ENCODE data around the gene SMC4. TPM values are rescaled to one million over a fixed set of nuclear protein-coding genes. Genes with fewer than 3 reads are reported as not detected.

SMC4 gene
- total RNA-seq, 1 donor from 2014 or later, result 163 TPM

- intact Hi-C loops (cut with micrococcal nuclease), result no loop called here
- H3K27me3 Mint-ChIP-seq (ENCODE audit: insufficient read depth), result peaks cover 22% of the 10 kb centered on the region
- no peak for DNase-seq (ENCODE audit: low spot score)
- H3K4me1 Mint-ChIP-seq (ENCODE audit: low read depth), result no peaks in the 10 kb centered on the region
- H3K4me3 Mint-ChIP-seq, result no peak overlapping the region
- peaks cover 3% of the 10 kb centered on the region for H3K36me3 Mint-ChIP-seq (ENCODE audit: low read depth)
- H3K9me3 Mint-ChIP-seq, result peaks cover 5% of the 10 kb centered on the region
- H3K27ac Mint-ChIP-seq, result no peak overlapping the region
These were observed 55.5 kb downstream of the SMC4 start for GRCh38 chr3:160454995-160455394.

GRCh38 chr3:160455846-160456245 lies 56.4 kb downstream of the SMC4 start:
- intact Hi-C loops (cut with micrococcal nuclease), result no loop called here
- H3K27me3 Mint-ChIP-seq (ENCODE audit: insufficient read depth), result peaks cover 22% of the 10 kb centered on the region
- H3K4me1 Mint-ChIP-seq (ENCODE audit: low read depth), result no peaks in the 10 kb centered on the region
- no peak overlapping the region for H3K27ac Mint-ChIP-seq
- H3K9me3 Mint-ChIP-seq, result no peaks in the 10 kb centered on the region
- no peak for DNase-seq (ENCODE audit: low spot score)
- no peak overlapping the region for H3K4me3 Mint-ChIP-seq
- H3K36me3 Mint-ChIP-seq (ENCODE audit: low read depth), result no peaks in the 10 kb centered on the region

DNA sequence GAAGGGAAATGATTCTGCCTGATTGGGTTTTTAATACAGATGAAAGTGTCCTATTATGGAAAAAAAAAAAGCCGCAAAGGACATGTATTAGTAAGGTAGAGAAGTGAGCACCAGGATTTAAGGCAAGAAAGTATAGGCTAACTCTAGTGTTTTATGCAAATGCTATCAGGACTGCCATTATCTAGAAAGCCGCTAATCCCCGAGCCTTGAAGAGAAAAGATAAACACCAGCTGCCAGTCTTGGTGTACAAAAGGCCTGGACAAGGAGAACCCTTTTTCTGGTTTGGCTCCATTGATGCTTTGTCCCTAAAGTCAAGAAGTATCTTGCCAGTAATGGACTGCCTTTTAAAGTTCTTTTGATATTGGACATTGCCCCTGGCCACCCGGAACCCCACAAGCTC lies 58.7 kb downstream of the SMC4 start:
- intact Hi-C loops (cut with micrococcal nuclease), result no loop called here
- no peak for DNase-seq (ENCODE audit: low spot score)
- peaks cover 35% of the 10 kb centered on the region for H3K27me3 Mint-ChIP-seq (ENCODE audit: insufficient read depth)
- no peaks in the 10 kb centered on the region for H3K4me1 Mint-ChIP-seq (ENCODE audit: low read depth)
- no peaks in the 10 kb centered on the region for H3K36me3 Mint-ChIP-seq (ENCODE audit: low read depth)
- no peaks in the 10 kb centered on the region for H3K9me3 Mint-ChIP-seq
- no peak overlapping the region for H3K4me3 Mint-ChIP-seq
- H3K27ac Mint-ChIP-seq, result no peak overlapping the region

DNA sequence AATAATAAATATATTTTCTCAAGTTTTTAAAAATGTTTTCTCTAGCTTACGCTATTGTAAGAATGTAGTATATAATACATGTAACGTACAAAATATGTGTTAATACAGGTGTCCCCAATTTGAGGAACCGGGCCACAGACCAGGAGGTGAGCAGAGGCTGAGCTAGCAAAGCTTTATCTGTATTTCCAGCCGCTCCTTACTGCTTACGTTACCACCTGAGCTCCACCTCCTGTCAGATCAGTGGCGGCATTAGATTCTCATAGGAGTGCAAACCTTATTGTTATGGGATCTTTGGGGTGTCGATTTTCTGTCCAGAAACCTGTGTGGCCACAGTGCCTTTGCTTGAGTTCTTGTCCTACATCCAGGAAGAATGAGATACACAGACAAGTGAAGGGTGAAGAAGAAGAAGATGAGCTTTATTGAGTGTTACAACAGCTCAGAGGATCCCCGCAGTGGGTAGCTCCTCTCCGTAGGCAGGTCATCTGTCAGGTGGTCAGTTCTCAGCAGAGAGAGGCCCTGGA lies 60.1 kb downstream of the SMC4 start:
- H3K9me3 Mint-ChIP-seq, result no peaks in the 10 kb centered on the region
- H3K36me3 Mint-ChIP-seq (ENCODE audit: low read depth), result no peaks in the 10 kb centered on the region

GRCh38 chr3:160460033-160460432 lies 60.6 kb downstream of the SMC4 start:
- H3K36me3 Mint-ChIP-seq (ENCODE audit: low read depth), result no peaks in the 10 kb centered on the region
- H3K4me1 Mint-ChIP-seq (ENCODE audit: low read depth), result no peaks in the 10 kb centered on the region
- peaks cover 32% of the 10 kb centered on the region for H3K27me3 Mint-ChIP-seq (ENCODE audit: insufficient read depth)
- H3K4me3 Mint-ChIP-seq, result no peak overlapping the region
- H3K27ac Mint-ChIP-seq, result no peak overlapping the region
- intact Hi-C loops (cut with micrococcal nuclease), result no loop called here
- H3K9me3 Mint-ChIP-seq, result no peaks in the 10 kb centered on the region
- DNase-seq (ENCODE audit: low spot score), result no peak

More for the DNA sequence above, 60.1 kb downstream of the SMC4 start:
- Mint-ChIP-seq H3K27ac (no peak overlapping the region), H3K27me3 (ENCODE audit: insufficient read depth) (peaks cover 28% of the 10 kb centered on the region), H3K4me1 (ENCODE audit: low read depth) (no peaks in the 10 kb centered on the region), H3K4me3 (no peak overlapping the region)
- no peak for DNase-seq (ENCODE audit: low spot score)
- intact Hi-C loops (cut with micrococcal nuclease), result no loop called here

- intact Hi-C loops (cut with micrococcal nuclease), result no loop called here
- Mint-ChIP-seq H3K4me3 (no peak overlapping the region), H3K9me3 (peaks cover 7% of the 10 kb centered on the region), H3K36me3 (ENCODE audit: low read depth) (no peaks in the 10 kb centered on the region), H3K4me1 (ENCODE audit: low read depth) (no peaks in the 10 kb centered on the region), H3K27ac (no peak overlapping the region), H3K27me3 (ENCODE audit: insufficient read depth) (peaks cover 32% of the 10 kb centered on the region)
- no peak for DNase-seq (ENCODE audit: low spot score)
These were observed 64.9 kb downstream of the SMC4 start for GRCh38 chr3:160464321-160464720.

DNA sequence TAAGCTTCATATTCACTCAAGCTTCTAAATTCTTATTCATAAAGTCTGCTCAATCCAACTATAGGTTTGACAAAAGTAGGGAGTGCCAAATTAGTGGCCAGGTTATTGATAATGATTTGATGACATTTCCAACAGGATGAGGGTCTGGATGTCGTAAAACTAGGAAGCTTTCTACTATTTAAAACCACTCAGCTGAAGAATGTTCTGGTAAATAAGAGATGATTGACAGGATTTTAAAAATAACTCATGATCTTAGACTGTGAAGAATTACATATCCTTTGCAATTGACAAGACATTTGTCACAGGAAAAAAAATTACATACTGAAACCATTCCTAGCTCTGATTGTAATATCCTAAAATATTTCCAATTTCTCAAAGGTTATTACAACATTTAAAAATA lies 65.5 kb downstream of the SMC4 start:
- intact Hi-C loops (cut with micrococcal nuclease), result no loop called here
- peaks cover 32% of the 10 kb centered on the region for H3K27me3 Mint-ChIP-seq (ENCODE audit: insufficient read depth)
- H3K36me3 Mint-ChIP-seq (ENCODE audit: low read depth), result no peaks in the 10 kb centered on the region
- no peaks in the 10 kb centered on the region for H3K4me1 Mint-ChIP-seq (ENCODE audit: low read depth)
- no peak overlapping the region for H3K4me3 Mint-ChIP-seq
- H3K27ac Mint-ChIP-seq, result no peak overlapping the region
- DNase-seq (ENCODE audit: low spot score), result no peak
- H3K9me3 Mint-ChIP-seq, result peaks cover 13% of the 10 kb centered on the region

DNA sequence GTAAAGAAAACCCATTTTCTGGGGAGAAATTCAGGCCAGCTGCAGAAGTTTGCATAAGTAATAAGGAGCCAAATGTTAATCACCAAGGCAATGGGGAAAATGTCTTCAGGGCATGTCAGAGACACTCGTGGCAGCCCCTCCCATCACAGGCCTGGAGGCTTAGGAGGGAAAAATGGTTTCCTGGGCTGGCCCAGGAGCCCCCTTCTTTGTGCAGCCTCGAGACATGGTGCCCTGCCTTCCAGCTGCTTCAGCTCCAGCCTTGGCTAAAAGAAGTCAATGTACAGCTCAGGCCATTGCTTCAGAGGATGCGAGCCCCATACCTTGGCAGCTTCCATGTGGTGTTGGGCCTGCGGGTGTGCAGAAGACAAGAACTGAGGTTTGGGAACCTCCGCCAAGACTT lies 70.7 kb downstream of the SMC4 start:
- H3K4me3 Mint-ChIP-seq, result no peak overlapping the region
- no peak for DNase-seq (ENCODE audit: low spot score)
- intact Hi-C loops (cut with micrococcal nuclease), result no loop called here
- peaks cover 14% of the 10 kb centered on the region for H3K9me3 Mint-ChIP-seq
- H3K27ac Mint-ChIP-seq, result no peak overlapping the region
- H3K36me3 Mint-ChIP-seq (ENCODE audit: low read depth), result no peaks in the 10 kb centered on the region
- H3K4me1 Mint-ChIP-seq (ENCODE audit: low read depth), result no peaks in the 10 kb centered on the region
- H3K27me3 Mint-ChIP-seq (ENCODE audit: insufficient read depth), result peaks cover 16% of the 10 kb centered on the region

DNA sequence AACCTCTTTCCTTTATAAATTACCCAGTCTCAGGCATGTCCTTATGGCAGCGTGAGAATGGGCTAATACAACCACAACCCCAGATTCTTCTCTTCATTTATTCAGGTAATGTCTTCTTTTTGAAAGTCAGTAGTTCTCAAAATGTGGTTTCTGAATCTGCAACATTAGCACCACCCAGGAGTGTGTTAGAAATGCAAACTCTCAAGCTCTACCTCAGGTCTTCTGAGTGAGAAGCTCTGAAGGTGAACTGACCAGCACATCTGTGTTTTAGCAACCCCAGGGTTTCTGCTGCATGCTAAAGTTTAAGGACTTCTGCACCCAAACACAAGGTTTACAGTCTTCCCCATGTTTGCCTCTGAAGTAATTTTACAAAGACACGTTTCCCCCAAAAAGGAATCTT lies 72.4 kb downstream of the SMC4 start:
- no peak overlapping the region for H3K27ac Mint-ChIP-seq
- H3K4me1 Mint-ChIP-seq (ENCODE audit: low read depth), result no peaks in the 10 kb centered on the region
- no peaks in the 10 kb centered on the region for H3K36me3 Mint-ChIP-seq (ENCODE audit: low read depth)
- no peak overlapping the region for H3K4me3 Mint-ChIP-seq
- H3K27me3 Mint-ChIP-seq (ENCODE audit: insufficient read depth), result peaks cover 3% of the 10 kb centered on the region
- peaks cover 14% of the 10 kb centered on the region for H3K9me3 Mint-ChIP-seq
- intact Hi-C loops (cut with micrococcal nuclease), result no loop called here
- no peak for DNase-seq (ENCODE audit: low spot score)

GRCh38 chr3:160472344-160472743 lies 72.9 kb downstream of the SMC4 start:
- Mint-ChIP-seq H3K9me3 (peaks cover 14% of the 10 kb centered on the region), H3K36me3 (ENCODE audit: low read depth) (no peaks in the 10 kb centered on the region), H3K27ac (no peak overlapping the region), H3K27me3 (ENCODE audit: insufficient read depth) (no peaks in the 10 kb centered on the region), H3K4me3 (no peak overlapping the region), H3K4me1 (ENCODE audit: low read depth) (no peaks in the 10 kb centered on the region)
- intact Hi-C loops (cut with micrococcal nuclease), result no loop called here
- no peak for DNase-seq (ENCODE audit: low spot score)

DNA sequence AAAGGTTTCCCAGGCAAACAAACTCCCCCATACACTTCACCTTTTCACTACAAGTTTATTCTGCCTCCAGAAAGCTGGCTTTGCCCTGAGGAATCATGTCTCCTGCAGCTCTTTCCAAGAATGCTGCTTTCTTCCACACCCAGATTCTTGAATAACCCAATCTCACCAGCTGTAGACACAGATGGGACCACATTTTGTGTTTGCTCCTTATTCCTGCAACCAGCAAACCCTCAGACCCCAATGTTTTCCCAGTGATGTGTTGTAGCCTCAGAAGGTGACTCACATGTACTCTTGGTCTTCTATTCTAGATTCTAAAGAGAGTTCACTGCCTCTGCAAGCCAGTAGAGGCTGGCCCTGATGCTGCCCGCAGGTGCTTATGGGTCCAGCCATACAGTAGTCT lies 73.8 kb downstream of the SMC4 start:
- no peaks in the 10 kb centered on the region for H3K4me1 Mint-ChIP-seq (ENCODE audit: low read depth)
- no peaks in the 10 kb centered on the region for H3K36me3 Mint-ChIP-seq (ENCODE audit: low read depth)
- intact Hi-C loops (cut with micrococcal nuclease), result no loop called here
- peaks cover 14% of the 10 kb centered on the region for H3K9me3 Mint-ChIP-seq
- H3K27me3 Mint-ChIP-seq (ENCODE audit: insufficient read depth), result no peaks in the 10 kb centered on the region
- no peak for DNase-seq (ENCODE audit: low spot score)
- no peak overlapping the region for H3K4me3 Mint-ChIP-seq
- H3K27ac Mint-ChIP-seq, result no peak overlapping the region

- intact Hi-C loops (cut with micrococcal nuclease), result no loop called here
- H3K27me3 Mint-ChIP-seq (ENCODE audit: insufficient read depth), result no peaks in the 10 kb centered on the region
- DNase-seq (ENCODE audit: low spot score), result no peak
- no peak overlapping the region for H3K27ac Mint-ChIP-seq
- no peaks in the 10 kb centered on the region for H3K4me1 Mint-ChIP-seq (ENCODE audit: low read depth)
- H3K9me3 Mint-ChIP-seq, result peaks cover 11% of the 10 kb centered on the region
- no peak overlapping the region for H3K4me3 Mint-ChIP-seq
- H3K36me3 Mint-ChIP-seq (ENCODE audit: low read depth), result no peaks in the 10 kb centered on the region
These were observed 74.5 kb downstream of the SMC4 start for GRCh38 chr3:160473978-160474377.

DNA sequence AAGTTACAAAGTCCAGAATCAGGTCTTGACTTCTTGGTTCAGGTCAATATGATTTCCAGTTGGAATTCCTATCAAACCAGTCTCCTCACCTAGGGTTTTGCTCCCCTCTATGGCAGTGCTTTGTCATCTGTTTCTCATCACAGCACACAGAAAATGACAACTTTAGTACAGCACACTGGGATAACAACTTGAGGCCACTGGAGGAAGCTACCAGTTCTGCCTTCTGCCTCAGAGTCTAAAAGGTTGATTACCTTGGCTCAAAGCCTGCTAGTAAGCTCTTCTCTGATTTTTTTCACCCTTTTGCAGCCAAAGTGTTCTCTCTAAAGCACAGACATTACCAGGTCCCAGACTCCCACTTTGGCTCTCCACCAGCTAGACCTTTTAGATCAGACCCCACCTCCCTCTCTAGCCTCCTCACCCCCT lies 75.0 kb downstream of the SMC4 start:
- H3K4me3 Mint-ChIP-seq, result no peak overlapping the region
- intact Hi-C loops (cut with micrococcal nuclease), result no loop called here
- H3K4me1 Mint-ChIP-seq (ENCODE audit: low read depth), result no peaks in the 10 kb centered on the region
- H3K9me3 Mint-ChIP-seq, result peaks cover 6% of the 10 kb centered on the region
- H3K36me3 Mint-ChIP-seq (ENCODE audit: low read depth), result no peaks in the 10 kb centered on the region
- H3K27ac Mint-ChIP-seq, result no peak overlapping the region
- H3K27me3 Mint-ChIP-seq (ENCODE audit: insufficient read depth), result no peaks in the 10 kb centered on the region
- no peak for DNase-seq (ENCODE audit: low spot score)

DNA sequence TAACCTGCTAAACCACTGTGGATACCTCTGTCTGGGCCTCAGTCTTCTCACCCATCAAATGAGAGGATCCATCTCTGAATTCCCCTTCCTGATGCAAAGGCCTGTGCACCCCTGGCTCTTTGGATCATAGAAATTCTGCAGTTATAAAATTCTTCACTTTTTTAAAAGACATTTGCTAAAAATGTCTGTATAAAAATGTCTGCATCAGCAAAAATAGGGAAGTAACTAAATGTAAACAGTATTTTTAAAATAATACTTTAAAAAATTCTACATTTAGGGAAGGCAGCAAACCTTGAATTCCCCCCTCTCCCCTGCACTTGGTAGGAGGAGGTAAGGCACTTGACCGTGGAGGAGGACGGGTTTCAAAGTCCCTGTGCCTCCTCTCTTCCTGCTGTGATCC lies 75.7 kb downstream of the SMC4 start:
- intact Hi-C loops (cut with micrococcal nuclease), result no loop called here
- H3K36me3 Mint-ChIP-seq (ENCODE audit: low read depth), result no peaks in the 10 kb centered on the region
- no peaks in the 10 kb centered on the region for H3K9me3 Mint-ChIP-seq
- no peak for DNase-seq (ENCODE audit: low spot score)
- no peaks in the 10 kb centered on the region for H3K27me3 Mint-ChIP-seq (ENCODE audit: insufficient read depth)
- no peaks in the 10 kb centered on the region for H3K4me1 Mint-ChIP-seq (ENCODE audit: low read depth)
- no peak overlapping the region for H3K4me3 Mint-ChIP-seq
- H3K27ac Mint-ChIP-seq, result no peak overlapping the region
